ENCODE measurements around the gene CIRBP.

The CIRBP gene

GRCh38 chr19:1230783-1231489 is 38.2 kb upstream of the CIRBP start:
- no peak for DNase-seq (ENCODE audit: low spot score)

- DNase-seq (ENCODE audit: low spot score): no peak
These were observed 37.1 kb upstream of the CIRBP start for GRCh38 chr19:1231729-1232637.

GRCh38 chr19:1232652-1233072 is 36.5 kb upstream of the CIRBP start:
- no peak for DNase-seq (ENCODE audit: low spot score)

- DNase-seq (ENCODE audit: low spot score): no peak
These were observed 35.9 kb upstream of the CIRBP start for GRCh38 chr19:1233115-1233667.

GRCh38 chr19:1234051-1234954 is 34.8 kb upstream of the CIRBP start:
- no peak for DNase-seq (ENCODE audit: low spot score)

- DNase-seq (ENCODE audit: low spot score): no peak
These were observed 34.2 kb upstream of the CIRBP start for GRCh38 chr19:1234955-1235380.

GRCh38 chr19:1235625-1236538 is 33.2 kb upstream of the CIRBP start:
- no peak for DNase-seq (ENCODE audit: low spot score)

GRCh38 chr19:1236576-1236975 is 32.6 kb upstream of the CIRBP start:
- DNase-seq (ENCODE audit: low spot score): no peak

- DNase-seq (ENCODE audit: low spot score): no peak
These were observed 32.0 kb upstream of the CIRBP start for GRCh38 chr19:1237027-1237659.

- no peak for DNase-seq (ENCODE audit: low spot score)
These were observed 31.3 kb upstream of the CIRBP start, which contains the start of gene CBARP for GRCh38 chr19:1237754-1238368. Gene CBARP (minus strand): TSS chr19:1238005. CDS start chr19:1236100, 1,905 bp downstream.

- no peak for DNase-seq (ENCODE audit: low spot score)
These were observed 30.5 kb upstream of the CIRBP start for GRCh38 chr19:1238369-1239303.

GRCh38 chr19:1239420-1239795 is 29.7 kb upstream of the CIRBP start:
- no peak for DNase-seq (ENCODE audit: low spot score)

- DNase-seq (ENCODE audit: low spot score): peak; percentile 95
These were observed 29.1 kb upstream of the CIRBP start for GRCh38 chr19:1239796-1240737.

- DNase-seq (ENCODE audit: low spot score): no peak
These were observed 28.2 kb upstream of the CIRBP start for GRCh38 chr19:1240925-1241324.

- peak; percentile 96 for DNase-seq (ENCODE audit: low spot score)
These were observed 27.6 kb upstream of the CIRBP start, which contains the start of gene ATP5F1D for GRCh38 chr19:1241417-1242095. Gene ATP5F1D (plus strand): TSS chr19:1241751. CDS start chr19:1241851, 100 bp downstream.

Data from COLO829 (cell line).